Measurements from ENCODE around the gene MYO18B.

MYO18B gene

DNA sequence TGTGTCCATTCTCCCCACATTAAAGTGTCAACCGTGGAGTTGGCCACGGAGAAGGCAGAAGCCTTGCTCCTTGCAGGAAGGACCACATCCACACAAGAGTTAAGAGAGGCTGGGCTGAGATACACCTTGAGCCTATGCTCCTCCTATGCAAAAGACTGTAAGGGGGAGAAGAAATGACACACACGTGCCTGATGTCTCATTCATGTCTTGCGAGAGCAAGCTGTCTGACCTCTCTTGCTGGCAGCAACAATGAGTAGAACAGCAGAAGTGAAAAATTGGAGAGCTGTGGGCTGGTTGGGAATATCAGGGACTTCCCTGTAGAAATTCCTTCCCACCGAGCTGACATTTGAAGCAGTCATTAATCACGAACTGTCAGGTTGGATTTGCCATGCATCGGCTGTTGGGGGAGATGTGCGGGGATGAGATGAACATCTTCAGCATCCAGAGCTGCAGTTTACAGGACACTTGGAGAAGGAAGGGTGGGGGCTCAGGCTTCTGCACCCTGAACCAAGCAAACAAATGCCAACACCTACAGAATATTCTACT, 139.3 kb downstream of the MYO18B start:
- TF ChIP-seq ZFX (IDR thresholded peaks at IDR 0.05) = no peak
- TF ChIP-seq, protein P1, sequence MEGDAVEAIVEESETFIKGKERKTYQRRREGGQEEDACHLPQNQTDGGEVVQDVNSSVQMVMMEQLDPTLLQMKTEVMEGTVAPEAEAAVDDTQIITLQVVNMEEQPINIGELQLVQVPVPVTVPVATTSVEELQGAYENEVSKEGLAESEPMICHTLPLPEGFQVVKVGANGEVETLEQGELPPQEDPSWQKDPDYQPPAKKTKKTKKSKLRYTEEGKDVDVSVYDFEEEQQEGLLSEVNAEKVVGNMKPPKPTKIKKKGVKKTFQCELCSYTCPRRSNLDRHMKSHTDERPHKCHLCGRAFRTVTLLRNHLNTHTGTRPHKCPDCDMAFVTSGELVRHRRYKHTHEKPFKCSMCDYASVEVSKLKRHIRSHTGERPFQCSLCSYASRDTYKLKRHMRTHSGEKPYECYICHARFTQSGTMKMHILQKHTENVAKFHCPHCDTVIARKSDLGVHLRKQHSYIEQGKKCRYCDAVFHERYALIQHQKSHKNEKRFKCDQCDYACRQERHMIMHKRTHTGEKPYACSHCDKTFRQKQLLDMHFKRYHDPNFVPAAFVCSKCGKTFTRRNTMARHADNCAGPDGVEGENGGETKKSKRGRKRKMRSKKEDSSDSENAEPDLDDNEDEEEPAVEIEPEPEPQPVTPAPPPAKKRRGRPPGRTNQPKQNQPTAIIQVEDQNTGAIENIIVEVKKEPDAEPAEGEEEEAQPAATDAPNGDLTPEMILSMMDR (conservative IDR thresholded peaks at IDR 0.05) = no peak
- H3K27ac ChIP-seq = no peak overlapping the region

DNA sequence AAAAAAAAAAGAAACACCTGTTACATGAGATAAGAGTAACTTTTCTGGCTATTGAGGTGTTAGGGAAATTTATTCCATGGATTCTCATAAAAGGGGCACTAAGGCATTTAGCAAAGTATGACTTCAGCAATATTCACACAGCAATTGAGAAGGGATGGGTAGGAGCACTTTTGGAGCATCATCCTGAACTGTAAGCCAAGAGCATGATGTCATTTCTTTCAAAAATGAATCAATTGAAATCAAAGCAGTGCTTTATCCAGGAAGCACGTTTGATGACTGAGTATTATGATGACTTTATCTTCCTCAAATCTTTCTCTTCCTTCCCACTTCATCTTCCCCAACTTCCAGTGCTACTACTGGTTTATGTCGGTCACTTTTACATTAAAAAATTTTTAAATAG, 140.4 kb downstream of the MYO18B start:
- TF ChIP-seq, protein P1 (conservative IDR thresholded peaks at IDR 0.05) = no peak
- TF ChIP-seq ZFX (IDR thresholded peaks at IDR 0.05) = no peak
- H3K27ac ChIP-seq = no peak overlapping the region

DNA sequence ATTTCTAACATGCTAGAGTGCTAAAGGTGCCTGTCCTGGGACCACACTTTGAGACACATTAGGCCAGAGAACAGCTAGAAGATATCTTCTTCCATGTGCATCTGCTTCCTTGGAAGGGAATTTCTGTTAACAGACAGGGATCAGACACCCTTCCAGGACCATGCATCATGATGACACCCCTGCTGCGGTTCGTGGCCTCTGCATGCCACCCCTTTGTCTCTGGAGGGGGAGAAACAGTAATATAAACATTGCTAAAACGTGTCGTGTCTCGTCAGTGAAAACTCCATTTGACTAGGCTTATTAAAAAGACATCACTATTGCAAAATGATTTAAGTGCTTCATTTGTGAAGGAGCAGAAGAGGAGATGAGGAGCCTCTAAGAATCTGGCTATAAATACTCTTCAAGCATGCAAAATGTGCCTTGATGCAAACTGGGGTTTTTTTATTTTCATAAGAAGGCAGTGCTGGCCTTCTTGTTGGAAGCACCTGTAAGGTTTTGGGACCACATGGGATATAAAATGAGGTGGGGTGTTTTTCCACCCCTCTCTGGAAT, 141.6 kb downstream of the MYO18B start:
- TF ChIP-seq, protein P1 (conservative IDR thresholded peaks at IDR 0.05) = no peak
- TF ChIP-seq ZFX (IDR thresholded peaks at IDR 0.05) = no peak

DNA sequence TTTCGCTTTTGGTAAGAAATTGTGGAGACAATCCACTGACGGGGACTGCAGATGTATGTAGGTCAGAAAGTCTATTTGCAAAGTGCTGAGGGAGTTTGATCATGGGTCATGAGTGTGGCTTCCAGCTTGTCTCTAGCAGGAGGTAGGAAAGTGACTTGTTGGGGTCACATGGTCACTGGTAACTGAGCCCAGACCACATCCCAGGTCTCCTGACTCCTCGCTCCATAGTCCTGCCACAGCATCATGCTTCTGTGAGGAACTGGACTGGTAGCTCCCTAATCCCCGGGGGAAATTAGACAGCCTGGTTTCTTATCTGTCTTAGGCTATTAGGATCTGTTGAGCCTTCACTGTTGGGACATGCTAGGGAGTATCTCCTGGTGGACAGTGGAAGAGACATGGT, 142.1 kb downstream of the MYO18B start:
- no peak for TF ChIP-seq ZFX (IDR thresholded peaks at IDR 0.05)
- TF ChIP-seq, protein P1 (conservative IDR thresholded peaks at IDR 0.05) = no peak

More for the DNA sequence above, 141.6 kb downstream of the MYO18B start:
- H3K27ac ChIP-seq = no peak overlapping the region

DNA sequence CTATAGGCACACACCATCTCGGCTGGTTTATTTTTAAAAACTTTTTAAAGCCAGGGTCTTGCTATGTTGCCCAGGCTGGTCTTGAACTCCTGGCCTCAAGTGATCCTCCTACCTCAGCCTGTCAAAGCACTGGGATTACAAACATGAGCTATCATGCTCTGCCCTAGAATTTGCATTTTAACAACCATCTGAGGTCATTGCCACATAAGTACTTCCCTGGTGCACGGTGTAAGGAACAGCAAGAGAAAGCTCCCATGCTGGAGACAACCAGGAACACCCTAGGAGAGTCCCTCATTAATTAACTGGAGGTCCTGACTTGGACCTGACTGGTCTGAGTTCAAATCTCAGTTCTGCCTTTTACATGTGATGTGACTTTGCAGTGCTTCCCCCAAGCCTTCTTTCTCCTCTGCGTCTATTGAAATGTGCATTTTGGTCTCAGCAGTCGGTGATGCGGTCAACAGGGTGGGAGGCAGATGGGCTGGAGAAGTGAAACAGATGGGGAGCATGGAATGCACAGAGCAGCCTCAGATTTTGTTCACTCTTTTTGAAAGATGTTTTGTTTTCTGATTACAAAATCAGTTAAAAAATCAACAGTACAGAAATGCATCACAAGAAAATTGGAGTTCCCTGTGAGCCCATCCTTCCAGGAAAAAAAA, 146.5 kb downstream of the MYO18B start:
- no peak overlapping the region for H3K27ac ChIP-seq
- TF ChIP-seq ZFX (IDR thresholded peaks at IDR 0.05) = no peak
- TF ChIP-seq, protein P1 (conservative IDR thresholded peaks at IDR 0.05) = no peak

More for the DNA sequence above, 142.1 kb downstream of the MYO18B start:
- H3K27ac ChIP-seq = no peak overlapping the region

DNA sequence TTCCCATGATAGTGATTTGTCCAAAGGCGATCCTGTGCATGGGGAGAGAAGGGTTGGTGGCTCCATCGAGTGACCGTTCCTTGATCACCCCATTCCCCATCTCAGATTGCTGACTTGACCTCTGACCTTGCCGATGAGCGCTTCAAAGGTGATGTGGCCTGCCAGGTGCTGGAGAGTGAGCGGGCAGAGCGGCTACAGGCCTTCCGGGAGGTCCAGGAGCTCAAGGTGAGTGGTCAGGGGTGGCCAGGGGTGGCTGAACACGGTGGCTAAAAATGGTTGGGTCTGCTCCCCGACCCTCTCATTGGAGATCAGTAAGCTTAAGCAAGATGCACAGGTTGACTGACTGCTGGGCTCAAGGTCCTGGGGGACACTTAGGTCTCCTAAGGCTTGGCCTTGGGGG, 148.7 kb downstream of the MYO18B start:
- no peak overlapping the region for H3K27ac ChIP-seq
- TF ChIP-seq, protein P1 (conservative IDR thresholded peaks at IDR 0.05) = no peak
- TF ChIP-seq ZFX (IDR thresholded peaks at IDR 0.05) = no peak

DNA sequence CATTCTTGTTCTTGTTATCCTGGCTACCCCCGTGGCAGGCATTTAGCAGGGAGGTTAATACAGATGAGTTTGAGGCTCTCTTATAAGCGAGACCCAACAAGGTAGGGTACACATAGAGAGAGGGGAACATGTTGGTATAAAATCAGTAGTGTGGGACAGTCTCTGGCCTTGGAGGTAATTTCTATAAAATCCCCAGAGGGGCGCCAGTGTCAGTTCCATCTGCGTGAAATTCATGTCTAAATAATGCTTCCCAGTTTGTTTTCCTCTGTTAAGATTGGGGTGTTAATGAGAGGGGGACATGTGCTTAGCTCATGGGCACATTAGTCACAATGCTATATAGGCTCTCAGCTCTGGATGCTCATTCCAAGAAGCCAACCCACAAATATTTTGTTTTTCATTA, 150.7 kb downstream of the MYO18B start:
- TF ChIP-seq, protein P1 (conservative IDR thresholded peaks at IDR 0.05) = no peak
- TF ChIP-seq ZFX (IDR thresholded peaks at IDR 0.05) = no peak
- no peak overlapping the region for H3K27ac ChIP-seq

All from C4-2B (cell line).